ENCODE measurements around the gene ZDHHC1. TPM values are rescaled to one million over a fixed set of nuclear protein-coding genes. Genes with fewer than 3 reads are reported as not detected.

The ZDHHC1 gene
- polyA plus RNA-seq, 1 donor from 2014 or later: 0.33 TPM

DNA sequence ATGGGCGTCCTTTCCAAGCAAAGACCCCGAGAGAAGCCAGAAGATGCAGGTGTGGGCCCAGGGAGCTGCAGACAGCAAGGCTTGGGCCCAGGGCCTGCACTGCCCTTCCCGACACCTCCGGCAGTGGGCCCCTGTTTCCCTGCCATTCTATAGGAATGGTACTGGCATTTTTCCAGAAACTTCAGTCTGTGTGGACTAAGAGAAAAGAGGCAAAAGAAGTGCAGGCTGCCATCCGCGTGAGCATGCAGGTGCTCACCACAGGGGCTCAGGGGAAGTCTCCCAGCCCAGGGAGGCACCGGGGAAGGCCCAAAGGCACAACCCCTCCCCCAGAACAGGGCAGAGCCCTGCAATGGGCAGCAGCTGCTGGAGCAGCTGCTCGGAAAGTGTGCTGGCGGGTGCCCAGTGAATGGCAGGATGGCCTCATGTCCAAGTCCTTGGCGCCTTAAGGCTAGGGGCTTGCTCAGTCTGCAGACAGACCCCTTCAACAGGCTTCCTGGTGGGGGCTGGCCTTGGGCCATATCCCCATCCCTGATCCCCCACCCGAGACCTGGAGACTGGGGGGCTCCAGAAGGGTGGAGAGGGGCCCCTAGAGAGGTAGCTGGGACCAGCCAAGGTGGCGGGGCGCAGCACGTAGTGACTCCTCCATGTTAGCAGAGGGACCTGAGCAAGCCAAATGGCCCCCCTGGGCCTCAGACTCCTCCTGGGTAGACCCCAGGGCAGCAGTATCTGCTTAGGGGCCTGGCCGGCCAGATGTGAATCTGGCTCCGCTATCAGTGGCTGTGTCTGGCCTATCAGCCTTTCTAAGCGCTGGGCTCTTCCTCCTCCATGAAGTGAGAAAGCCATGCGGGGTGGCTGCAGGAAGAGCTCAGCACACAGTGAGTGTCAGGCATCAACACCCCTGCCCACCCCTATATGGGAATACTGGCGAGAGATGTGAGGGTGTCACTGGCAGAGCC, 16.2 kb downstream of the ZDHHC1 start:
- Mint-ChIP-seq H3K27ac (no peak overlapping the region), H3K9me3 (no peaks in the 10 kb centered on the region), H3K36me3 (no peaks in the 10 kb centered on the region), H3K27me3 (peaks cover 4% of the 10 kb centered on the region), H3K4me3 (no peak overlapping the region), H3K4me1 (peaks cover 0 to 2% (median 0%) of the 10 kb centered on the region in 3 donors)

- Mint-ChIP-seq H3K4me3 (peak overlapping the region in 2 of 4 donors; percentile 51 to 72), H3K27ac (no peak overlapping the region), H3K9me3 (no peaks in the 10 kb centered on the region), H3K4me1 (peaks cover 0 to 3% (median under 1%) of the 10 kb centered on the region in 3 donors), H3K36me3 (no peaks in the 10 kb centered on the region), H3K27me3 (peaks cover 4% of the 10 kb centered on the region)
Observed at GRCh38 chr16:67399218-67399733, 17.0 kb downstream of the ZDHHC1 start.

DNA sequence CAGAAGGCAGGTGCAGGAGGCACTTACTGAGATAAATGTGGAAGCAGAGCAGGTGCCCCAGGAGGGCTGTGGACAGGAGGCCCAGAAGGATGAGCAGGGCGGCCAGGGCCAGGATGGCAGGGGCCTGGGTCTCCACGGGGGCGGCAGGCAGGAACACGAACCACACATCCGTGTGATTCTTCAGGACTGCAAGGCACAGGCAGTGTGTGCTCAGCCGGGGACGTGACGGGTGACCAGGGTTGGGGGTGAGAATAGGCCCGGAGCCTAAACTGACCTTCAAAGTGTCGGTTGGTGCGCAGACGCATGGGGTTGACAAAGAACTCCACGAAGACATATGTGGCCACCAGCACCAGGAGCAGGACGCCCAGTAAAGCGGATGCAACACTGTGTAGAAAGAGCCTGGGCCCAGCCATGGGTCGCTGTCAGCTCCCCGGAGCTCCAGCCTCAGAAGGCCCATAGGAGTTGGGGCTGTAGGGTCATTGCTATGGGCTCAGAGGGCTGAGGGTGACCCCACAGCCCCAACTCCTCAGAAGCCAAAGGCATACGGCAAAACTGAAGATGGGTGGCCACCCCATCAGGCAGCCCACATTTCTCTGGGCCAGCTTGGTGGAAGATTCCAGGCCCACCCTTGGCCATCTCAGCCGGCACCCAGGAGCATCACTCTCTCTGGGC, 17.6 kb downstream of the ZDHHC1 start:
- Mint-ChIP-seq H3K36me3 (no peaks in the 10 kb centered on the region), H3K27ac (no peak overlapping the region), H3K9me3 (no peaks in the 10 kb centered on the region), H3K27me3 (peaks cover 9% of the 10 kb centered on the region), H3K4me3 (peak overlapping the region in 1 of 4 donors; percentile 63), H3K4me1 (peaks cover 0 to 6% (median 3%) of the 10 kb centered on the region in 3 donors)

- H3K27ac Mint-ChIP-seq: no peak overlapping the region
- H3K27me3 Mint-ChIP-seq: peaks cover 12% of the 10 kb centered on the region
- H3K36me3 Mint-ChIP-seq: no peaks in the 10 kb centered on the region
- H3K9me3 Mint-ChIP-seq: no peaks in the 10 kb centered on the region
- peaks cover 0 to 6% (median 3%) of the 10 kb centered on the region in 3 donors for H3K4me1 Mint-ChIP-seq
- peak overlapping the region in 1 of 4 donors; percentile 63 for H3K4me3 Mint-ChIP-seq
Observed at GRCh38 chr16:67397812-67398545, 18.3 kb downstream of the ZDHHC1 start.

- H3K27ac Mint-ChIP-seq: no peak overlapping the region
- H3K36me3 Mint-ChIP-seq: no peaks in the 10 kb centered on the region
- H3K9me3 Mint-ChIP-seq: no peaks in the 10 kb centered on the region
- no peak overlapping the region for H3K4me3 Mint-ChIP-seq
- peaks cover 0 to 6% (median 3%) of the 10 kb centered on the region in 3 donors for H3K4me1 Mint-ChIP-seq
- H3K27me3 Mint-ChIP-seq: peaks cover 19% of the 10 kb centered on the region
Observed at GRCh38 chr16:67397036-67397801, 19.1 kb downstream of the ZDHHC1 start.

- H3K27me3 Mint-ChIP-seq: peaks cover 21% of the 10 kb centered on the region
- no peak overlapping the region for H3K4me3 Mint-ChIP-seq
- H3K27ac Mint-ChIP-seq: no peak overlapping the region
- no peaks in the 10 kb centered on the region for H3K36me3 Mint-ChIP-seq
- peaks cover 0 to 6% (median 3%) of the 10 kb centered on the region in 3 donors for H3K4me1 Mint-ChIP-seq
- H3K9me3 Mint-ChIP-seq: no peaks in the 10 kb centered on the region
Observed at GRCh38 chr16:67396159-67397035, 19.9 kb downstream of the ZDHHC1 start.

DNA sequence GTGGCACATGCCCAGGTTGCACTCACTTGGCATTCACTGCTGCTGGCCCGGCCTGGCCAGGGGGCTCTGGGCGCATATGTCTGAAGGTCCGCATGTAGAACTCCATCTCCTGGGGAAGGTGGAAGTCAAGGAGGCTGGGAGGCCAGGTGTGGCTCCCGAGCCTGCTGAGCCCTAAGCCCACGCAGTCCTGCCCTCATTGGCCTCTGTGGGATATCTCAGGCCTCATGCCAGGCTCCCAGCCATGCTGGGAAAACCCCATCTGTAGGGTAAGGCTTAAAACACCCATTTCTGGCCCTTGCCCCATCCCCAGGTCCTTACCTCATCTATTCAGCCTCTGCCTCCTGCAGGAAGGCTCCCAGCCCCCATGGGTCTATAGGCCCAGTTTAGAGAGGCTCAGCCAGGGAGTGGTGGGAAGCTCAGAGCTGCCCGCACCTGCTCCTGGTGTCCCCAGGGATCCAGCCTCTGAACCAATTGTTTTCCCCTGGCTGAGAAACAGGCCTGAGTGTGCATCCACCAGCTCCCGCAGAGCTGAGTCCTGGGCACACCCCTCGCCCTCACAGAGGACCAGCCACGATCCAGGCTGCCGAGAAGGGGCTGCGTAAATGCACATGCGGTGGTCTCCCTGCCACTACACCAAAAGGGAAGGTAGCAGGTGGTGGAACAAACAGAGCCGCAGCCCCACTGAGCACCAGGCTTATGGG, 20.7 kb downstream of the ZDHHC1 start:
- Mint-ChIP-seq H3K36me3 (no peaks in the 10 kb centered on the region), H3K27ac (peak overlapping the region in 1 of 3 donors; percentile 10), H3K4me1 (peaks cover 0 to 6% (median 3%) of the 10 kb centered on the region in 3 donors), H3K9me3 (no peaks in the 10 kb centered on the region), H3K27me3 (peaks cover 21% of the 10 kb centered on the region), H3K4me3 (peak overlapping the region in 2 of 4 donors; percentile 21 to 58)

DNA sequence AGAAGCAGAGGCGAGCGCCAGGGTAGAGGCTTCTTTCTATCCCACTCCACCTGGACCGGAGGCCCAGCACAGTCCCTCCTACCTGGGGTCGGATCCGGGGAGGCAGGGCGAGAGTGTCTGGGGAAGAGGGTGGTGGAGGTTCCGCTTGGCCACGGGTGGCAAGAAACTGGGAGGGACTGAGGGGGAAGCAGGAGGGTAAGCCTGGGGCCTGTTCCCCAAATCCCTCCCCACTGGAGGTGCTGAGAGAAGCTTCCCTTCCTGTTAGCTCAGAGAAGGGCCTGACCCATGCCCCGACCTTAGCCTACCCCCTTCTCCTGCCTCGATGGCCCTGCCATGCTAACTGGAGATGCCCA, 21.2 kb downstream of the ZDHHC1 start:
- Mint-ChIP-seq H3K27ac (peak overlapping the region in 1 of 3 donors; percentile 10), H3K36me3 (no peaks in the 10 kb centered on the region), H3K4me3 (peak overlapping the region in 1 of 4 donors; percentile 60), H3K9me3 (no peaks in the 10 kb centered on the region), H3K27me3 (peaks cover 21% of the 10 kb centered on the region), H3K4me1 (peaks cover 0 to 9% (median 6%) of the 10 kb centered on the region in 3 donors)

DNA sequence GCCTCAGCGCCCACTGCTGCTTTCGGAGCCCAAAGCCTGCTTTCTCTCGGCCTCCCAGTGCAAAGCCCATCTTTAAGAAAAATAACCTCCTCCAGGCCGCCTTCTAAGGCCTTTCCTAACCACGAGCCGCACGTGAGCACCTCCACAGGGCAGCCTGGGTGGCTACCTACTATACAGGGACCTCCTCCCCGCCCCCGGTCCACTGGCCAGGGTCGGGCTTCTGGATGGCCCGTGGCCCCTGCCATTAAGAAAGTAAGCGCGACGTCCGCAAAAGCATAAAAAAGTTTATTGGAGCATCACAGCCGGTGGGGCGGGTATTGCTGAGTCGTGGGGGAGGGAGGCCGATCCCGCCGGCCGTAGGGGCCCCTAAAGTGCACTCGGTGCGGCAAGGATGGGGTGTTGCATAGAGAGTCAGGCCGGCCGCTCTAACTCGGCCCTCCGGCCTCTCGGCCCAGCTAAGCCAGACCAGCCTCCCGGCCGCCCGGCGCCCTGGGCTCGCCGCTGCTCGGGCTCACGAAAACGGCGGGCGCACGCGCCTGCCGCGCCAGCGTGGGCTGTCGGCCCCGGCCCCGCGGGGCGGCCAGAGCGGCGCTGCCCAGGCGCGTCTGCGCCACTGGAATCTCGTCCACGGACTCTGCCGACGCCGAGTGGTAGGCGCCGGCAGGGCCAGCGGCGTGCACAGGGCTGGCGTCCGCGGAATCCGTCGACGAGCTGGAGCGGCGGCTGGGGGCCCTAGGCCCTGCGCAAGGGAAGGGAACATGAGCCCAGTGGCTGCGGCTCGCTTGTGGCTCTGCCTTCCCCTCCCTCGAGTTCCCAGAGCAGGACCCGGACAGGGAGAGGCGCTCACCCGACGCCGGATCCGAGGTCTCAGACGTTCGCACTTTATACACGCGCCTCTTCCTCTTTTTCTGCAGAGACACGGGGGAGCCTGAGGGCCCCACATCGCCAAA, 21.8 kb downstream of the ZDHHC1 start:
- Mint-ChIP-seq H3K27ac (peak overlapping the region in 1 of 3 donors; percentile 74), H3K4me1 (peaks cover 0 to 10% (median 6%) of the 10 kb centered on the region in 3 donors), H3K27me3 (peaks cover 24% of the 10 kb centered on the region), H3K9me3 (no peaks in the 10 kb centered on the region), H3K36me3 (no peaks in the 10 kb centered on the region), H3K4me3 (peak overlapping the region; percentile 9 to 84 (median 45))

DNA sequence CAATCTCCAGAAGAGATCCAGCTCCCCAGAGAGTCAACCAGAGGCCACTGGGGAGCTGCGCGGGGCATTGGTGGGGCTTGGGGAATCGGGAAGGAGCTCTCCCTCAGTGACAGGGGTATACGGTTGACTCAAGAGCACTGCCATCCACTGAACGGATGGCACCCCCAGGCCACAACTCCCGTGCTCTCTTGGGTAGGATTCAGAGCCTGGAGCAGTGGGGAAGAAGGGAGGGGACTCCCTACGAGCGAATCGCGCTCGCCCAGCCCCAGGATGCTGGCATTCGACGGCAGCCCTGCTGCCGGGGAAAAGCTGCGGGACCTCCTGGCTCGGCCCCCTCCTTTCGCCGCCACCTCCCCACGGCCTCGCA, 22.5 kb downstream of the ZDHHC1 start:
- peaks cover 24% of the 10 kb centered on the region for H3K27me3 Mint-ChIP-seq
- H3K27ac Mint-ChIP-seq: peak overlapping the region in 1 of 3 donors; percentile 74
- peak overlapping the region in 3 of 4 donors; percentile 9 to 84 (median 49) for H3K4me3 Mint-ChIP-seq
- H3K36me3 Mint-ChIP-seq: no peaks in the 10 kb centered on the region
- H3K4me1 Mint-ChIP-seq: peaks cover 0 to 10% (median 6%) of the 10 kb centered on the region in 3 donors
- no peaks in the 10 kb centered on the region for H3K9me3 Mint-ChIP-seq

GRCh38 chr16:67393111-67393787, 23.0 kb downstream of the ZDHHC1 start, which contains the start of gene TPPP3:
TSS of gene TPPP3 (minus strand) at chr16:67393498. CDS start at chr16:67391111, 2,387 bp downstream.
- Mint-ChIP-seq H3K27ac (peak within 1 kb of the TSS in 1 of 3 donors; percentile 74), H3K4me3 (peak within 1 kb of the TSS; percentile 9 to 84 (median 40)), H3K4me1 (peaks cover 0 to 10% (median 6%) of the 10 kb centered on the region in 3 donors), H3K9me3 (no peaks in the 10 kb centered on the region), H3K36me3 (no peaks in the 10 kb centered on the region), H3K27me3 (peaks cover 24% of the 10 kb centered on the region)
